HUES64 (cell line): Measurements from ENCODE around the gene WDR19.

Source experiments
- H3K27ac ChIP-seq: 2 replicates; pipeline ENCODE4 v1.7.0; 2013; ENCODE audit warnings: low read depth, low read length, inconsistent platforms
- H3K27me3 ChIP-seq: 2 replicates; pipeline ENCODE4 v1.6.1; 2013; ENCODE audit warnings: mild to moderate bottlenecking, low read length; ENCODE audit not compliant: insufficient read depth
- H3K36me3 ChIP-seq: 2 replicates; pipeline ENCODE4 v1.6.1; 2013; ENCODE audit warnings: mild to moderate bottlenecking, low read length; ENCODE audit not compliant: insufficient read depth
- H3K4me1 ChIP-seq: 2 replicates; pipeline ENCODE4 v1.6.1; 2013; ENCODE audit warnings: mild to moderate bottlenecking, low read length, moderate library complexity; ENCODE audit not compliant: insufficient read depth
- H3K4me3 ChIP-seq: 2 replicates; pipeline ENCODE4 v1.5.1; 2013; ENCODE audit warnings: mild to moderate bottlenecking, low read length, moderate library complexity
- H3K9ac ChIP-seq: 2 replicates; pipeline ENCODE4 v1.6.1; 2013; ENCODE audit warnings: mild to moderate bottlenecking, low read depth, low read length
- H3K9me3 ChIP-seq: 2 replicates; pipeline ENCODE4 v1.6.1; 2013; ENCODE audit warnings: low read depth, low read length; ENCODE audit not compliant: insufficient read depth
- WGBS: fragments of 150-250, 120-280 bp; methylation state at CpG from one replicate; pipeline ENCODE4 v1.1.7; 2013; ENCODE audit warnings: missing lambda C conversion rate; 5-methylcytosine and 5-hydroxymethylcytosine counted together

Gene WDR19

DNA sequence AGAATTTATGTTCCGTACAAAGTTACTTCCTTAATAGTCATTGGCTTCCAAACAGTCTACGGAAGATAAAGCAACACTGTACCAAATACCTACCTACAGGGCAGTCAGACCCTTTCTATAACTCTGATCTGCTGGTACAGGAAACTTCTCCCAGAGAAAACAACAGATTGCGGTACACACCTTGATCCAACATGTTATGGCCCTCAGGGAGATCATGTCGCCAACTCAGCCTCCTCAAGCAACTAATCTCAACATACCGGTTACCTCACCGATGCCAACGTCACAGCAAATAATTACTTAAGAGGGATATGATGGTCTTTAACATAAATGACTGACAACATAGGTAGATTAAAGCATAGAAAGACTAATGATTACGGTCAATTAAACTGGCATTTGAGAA lies 113.5 kb downstream of the WDR19 start:
- Histone ChIP-seq H3K36me3 (peaks cover 77% of the 10 kb centered on the region), H3K9me3 (no peaks in the 10 kb centered on the region), H3K9ac (no peak overlapping the region), H3K27me3 (no peaks in the 10 kb centered on the region), H3K27ac (no peak overlapping the region), H3K4me3 (no peak overlapping the region), H3K4me1 (no peaks in the 10 kb centered on the region)
- WGBS = 98% methylated on average over 8 of the region's 8 CpGs

DNA sequence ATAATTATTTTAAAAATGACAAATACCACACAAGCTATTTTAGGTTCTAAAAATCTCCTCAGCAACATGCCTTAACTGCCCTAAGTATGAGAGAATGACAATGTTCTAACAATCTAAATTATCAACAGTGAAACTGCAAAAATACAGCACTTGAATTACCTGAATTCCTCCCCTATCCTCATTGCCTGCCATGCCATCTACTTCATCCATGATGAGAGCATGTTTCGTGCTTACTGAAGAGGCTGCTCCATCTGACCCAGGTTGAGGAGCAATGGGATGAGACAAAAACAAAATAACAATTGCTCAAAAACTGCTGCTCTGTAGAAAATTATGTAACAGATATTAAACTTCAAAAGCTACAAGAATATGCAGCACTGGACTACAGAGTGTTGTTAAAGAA lies 120.6 kb downstream of the WDR19 start:
- H3K27me3 ChIP-seq = no peaks in the 10 kb centered on the region
- H3K9me3 ChIP-seq = no peaks in the 10 kb centered on the region
- H3K4me3 ChIP-seq = no peak overlapping the region
- no peak overlapping the region for H3K9ac ChIP-seq
- WGBS = 100% methylated on average over 1 of the region's 1 CpG
- H3K27ac ChIP-seq = no peak overlapping the region
- H3K4me1 ChIP-seq = no peaks in the 10 kb centered on the region
- peaks cover 86% of the 10 kb centered on the region for H3K36me3 ChIP-seq

DNA sequence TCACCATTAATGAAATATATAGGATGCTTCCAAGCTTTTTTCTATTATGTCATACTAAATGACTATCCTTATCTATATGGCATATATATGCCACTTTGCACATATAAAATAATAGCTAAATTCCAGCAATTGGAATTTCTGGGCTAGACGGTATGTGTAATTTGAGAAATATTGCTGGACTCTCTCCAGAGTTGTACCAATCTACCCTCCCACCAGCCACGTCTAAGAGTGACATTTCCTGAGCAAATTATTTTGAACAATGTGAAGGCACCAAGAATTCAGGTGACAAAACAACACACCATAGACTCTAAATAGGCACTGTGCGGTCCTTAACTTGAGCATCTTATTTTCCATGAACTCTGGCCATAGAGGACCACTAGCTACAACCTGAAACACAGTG lies 121.5 kb downstream of the WDR19 start:
- H3K9ac ChIP-seq = no peak overlapping the region
- H3K27ac ChIP-seq = no peak overlapping the region
- no peaks in the 10 kb centered on the region for H3K9me3 ChIP-seq
- no peak overlapping the region for H3K4me3 ChIP-seq
- H3K4me1 ChIP-seq = no peaks in the 10 kb centered on the region
- peaks cover 88% of the 10 kb centered on the region for H3K36me3 ChIP-seq
- no peaks in the 10 kb centered on the region for H3K27me3 ChIP-seq
- WGBS = 95% methylated on average over 3 of the region's 3 CpGs

DNA sequence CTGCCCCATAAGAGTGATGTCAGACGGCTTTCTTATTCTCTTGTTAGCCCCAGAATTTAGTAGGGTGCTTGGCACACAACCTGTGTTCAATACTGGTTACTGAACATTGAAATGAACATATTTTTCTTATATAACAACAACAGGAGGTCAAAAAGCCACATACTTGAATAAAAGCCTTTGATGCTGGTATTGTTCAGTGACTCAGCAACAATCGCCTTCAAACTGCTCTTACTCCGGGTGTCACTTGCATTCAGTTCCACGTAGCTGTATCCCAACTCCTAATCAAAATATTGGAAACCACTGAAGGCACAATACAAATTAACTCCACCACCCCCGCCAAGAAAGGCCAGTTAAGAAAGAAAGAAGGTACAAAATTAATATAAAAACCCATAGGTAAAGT lies 122.3 kb downstream of the WDR19 start:
- Histone ChIP-seq H3K4me1 (no peaks in the 10 kb centered on the region), H3K27me3 (no peaks in the 10 kb centered on the region), H3K4me3 (no peak overlapping the region), H3K36me3 (peaks cover 91% of the 10 kb centered on the region), H3K9ac (no peak overlapping the region), H3K9me3 (no peaks in the 10 kb centered on the region), H3K27ac (no peak overlapping the region)
- WGBS = 95% methylated on average over 4 of the region's 5 CpGs

DNA sequence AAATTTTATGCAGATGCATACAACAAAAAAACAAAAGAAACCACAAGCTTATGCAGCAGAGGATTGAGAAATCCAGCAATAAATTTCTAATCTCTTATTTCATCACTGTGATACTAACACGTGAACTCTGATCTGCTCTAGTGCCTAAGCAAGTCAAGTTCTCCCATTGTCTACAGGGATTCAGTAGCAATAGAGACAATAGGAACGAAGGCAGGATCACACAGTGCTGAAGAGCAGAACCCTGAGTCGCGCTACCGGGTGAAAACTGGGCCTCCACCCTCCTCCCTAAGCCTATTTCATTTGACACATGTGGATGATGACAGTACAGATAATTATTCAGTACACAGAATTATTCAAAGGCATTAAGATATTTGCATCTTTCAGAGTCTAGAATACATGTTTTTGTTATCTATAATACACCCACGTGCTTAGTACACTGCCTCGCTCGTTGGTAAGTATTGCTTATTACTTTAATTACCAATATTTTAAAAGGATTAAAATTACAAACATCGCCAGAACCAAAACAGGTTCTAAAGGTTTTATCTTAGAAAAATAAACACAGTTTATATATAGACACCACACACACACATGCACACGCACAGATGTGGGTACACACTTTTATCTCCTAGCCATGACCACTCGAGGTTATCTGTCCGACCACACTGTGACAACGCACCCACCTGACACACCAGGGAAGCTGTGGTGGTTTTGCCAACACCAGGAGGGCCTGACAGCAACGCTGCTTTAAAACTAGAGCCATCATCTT lies 123.8 kb downstream of the WDR19 start:
- no peak overlapping the region for H3K9ac ChIP-seq
- H3K27me3 ChIP-seq = no peaks in the 10 kb centered on the region
- no peaks in the 10 kb centered on the region for H3K9me3 ChIP-seq
- H3K4me1 ChIP-seq = no peaks in the 10 kb centered on the region
- H3K27ac ChIP-seq = no peak overlapping the region
- peaks cover 92% of the 10 kb centered on the region for H3K36me3 ChIP-seq
- no peak overlapping the region for H3K4me3 ChIP-seq
- 95% methylated on average over 11 of the region's 14 CpGs for WGBS

DNA sequence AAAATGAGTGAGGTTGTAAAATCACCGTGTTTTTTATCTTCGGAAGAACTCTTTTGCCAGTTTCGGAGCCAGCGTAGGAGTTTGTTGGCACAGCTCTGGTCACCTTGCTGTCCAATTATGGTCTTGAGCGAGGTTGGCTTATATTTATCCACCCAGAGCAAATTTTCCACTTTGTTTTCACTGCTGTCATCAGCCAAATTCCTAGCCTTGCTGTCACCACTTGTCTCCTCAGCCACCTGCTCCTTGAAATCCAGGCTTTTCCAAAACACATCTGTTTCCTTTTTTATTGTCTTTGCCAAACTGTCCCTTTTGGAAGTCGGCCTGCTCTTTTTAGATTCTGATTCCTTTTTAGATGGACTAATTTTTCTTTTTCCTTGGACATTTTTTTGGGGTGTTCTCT lies 126.3 kb downstream of the WDR19 start:
- WGBS = 98% methylated on average over 6 of the region's 6 CpGs
- Histone ChIP-seq H3K9me3 (no peaks in the 10 kb centered on the region), H3K4me1 (no peaks in the 10 kb centered on the region), H3K27ac (no peak overlapping the region), H3K9ac (no peak overlapping the region), H3K27me3 (no peaks in the 10 kb centered on the region), H3K36me3 (peaks cover 97% of the 10 kb centered on the region), H3K4me3 (no peak overlapping the region)

DNA sequence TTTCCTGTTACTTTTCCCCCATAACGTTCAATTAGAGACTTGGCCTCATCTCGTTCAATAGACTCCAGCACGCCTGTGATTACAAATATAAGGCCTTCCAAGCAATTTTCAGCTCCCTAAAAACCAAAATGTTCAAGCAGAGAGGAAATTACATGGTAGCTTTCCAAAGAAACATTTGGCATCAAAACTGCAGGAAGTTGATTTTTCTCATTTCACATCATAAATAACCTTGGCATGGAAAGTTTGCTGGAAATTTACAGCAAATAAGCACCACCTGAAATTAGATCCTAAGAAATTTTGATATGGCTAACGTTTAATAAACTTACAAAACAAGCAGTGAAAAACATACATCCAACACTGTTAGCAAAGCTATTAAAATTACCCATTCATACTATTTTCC lies 130.5 kb downstream of the WDR19 start:
- Histone ChIP-seq H3K4me1 (no peaks in the 10 kb centered on the region), H3K4me3 (no peak overlapping the region), H3K9ac (no peak overlapping the region), H3K9me3 (no peaks in the 10 kb centered on the region), H3K27me3 (no peaks in the 10 kb centered on the region), H3K27ac (no peak overlapping the region), H3K36me3 (peaks cover 93% of the 10 kb centered on the region)
- WGBS = 69% methylated on average over 4 of the region's 4 CpGs

DNA sequence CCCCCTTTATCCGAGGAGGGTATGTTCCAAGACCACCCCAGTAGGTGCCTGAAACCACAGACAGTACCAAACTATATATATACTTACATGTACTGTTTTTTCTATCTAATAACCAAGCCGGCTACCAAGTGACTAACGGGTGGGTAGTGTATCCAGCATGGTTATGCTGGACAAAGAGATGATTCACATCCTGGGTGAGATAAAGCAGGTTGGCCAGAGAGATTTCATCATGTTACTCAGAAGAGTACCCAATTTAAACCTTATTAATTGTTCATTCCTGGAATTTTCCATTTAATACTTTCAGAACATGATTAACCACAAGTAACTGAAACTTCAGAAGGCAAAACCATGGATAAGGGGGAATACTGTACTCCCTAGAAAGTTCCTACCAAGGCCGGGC lies 137.3 kb downstream of the WDR19 start:
- Histone ChIP-seq H3K27me3 (no peaks in the 10 kb centered on the region), H3K9me3 (no peaks in the 10 kb centered on the region), H3K9ac (no peak overlapping the region), H3K27ac (no peak overlapping the region), H3K4me3 (no peak overlapping the region), H3K4me1 (no peaks in the 10 kb centered on the region), H3K36me3 (peaks cover 82% of the 10 kb centered on the region)
- 98% methylated on average over 4 of the region's 4 CpGs for WGBS

DNA sequence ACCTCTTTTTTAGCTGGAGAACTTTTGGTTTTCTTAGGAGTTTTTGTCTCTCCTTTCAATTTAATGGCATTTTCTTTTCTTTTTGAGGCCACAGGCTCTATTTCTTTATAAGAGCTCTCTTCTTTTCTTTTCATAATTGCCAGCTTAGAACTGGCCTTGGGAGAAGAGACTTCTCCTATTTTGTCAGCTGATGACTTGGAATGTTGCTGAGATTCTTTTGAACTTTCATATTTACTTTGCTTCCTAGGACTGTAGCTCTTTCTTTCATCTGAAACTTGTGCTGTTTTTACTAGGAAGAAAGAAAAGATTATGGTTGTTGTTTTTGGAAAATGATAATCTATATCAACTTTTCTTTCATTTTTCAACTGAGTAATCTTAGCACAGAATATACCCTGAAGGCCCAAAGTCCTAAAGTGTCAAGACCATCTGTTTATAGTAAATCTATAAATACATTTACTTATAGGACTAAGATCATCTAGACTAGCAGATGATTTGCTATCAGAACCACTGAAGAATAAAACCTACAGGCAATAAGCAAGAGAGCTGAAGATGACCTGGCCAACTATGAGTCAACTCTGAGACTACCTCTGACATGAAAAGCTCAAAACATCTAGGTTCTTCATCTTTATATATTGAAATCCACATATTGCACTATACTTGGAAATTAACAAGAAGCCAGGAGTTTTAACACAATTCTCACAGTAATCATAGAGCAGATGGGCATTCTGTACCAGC lies 138.2 kb downstream of the WDR19 start:
- no peak overlapping the region for H3K9ac ChIP-seq
- H3K9me3 ChIP-seq = no peaks in the 10 kb centered on the region
- H3K4me3 ChIP-seq = no peak overlapping the region
- H3K36me3 ChIP-seq = peaks cover 82% of the 10 kb centered on the region
- H3K27ac ChIP-seq = no peak overlapping the region
- no peaks in the 10 kb centered on the region for H3K27me3 ChIP-seq
- no peaks in the 10 kb centered on the region for H3K4me1 ChIP-seq

DNA sequence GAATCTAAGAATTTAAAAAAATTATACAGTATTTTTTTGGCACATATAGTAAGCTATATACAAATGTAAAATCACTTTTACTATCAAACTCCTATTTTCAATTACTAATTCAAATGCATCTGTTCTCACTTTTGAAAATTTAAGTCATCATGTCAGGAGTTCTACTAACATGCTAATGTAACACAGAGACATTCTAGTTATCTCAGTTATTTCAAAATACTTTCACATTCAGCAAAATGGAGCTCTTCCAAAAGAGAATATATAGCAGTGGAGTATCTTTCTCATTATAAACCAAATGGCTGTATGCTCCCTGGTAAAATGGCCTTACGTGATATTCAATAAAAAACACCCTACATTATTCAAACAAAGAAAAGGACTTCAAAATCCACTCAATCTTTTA lies 141.5 kb downstream of the WDR19 start:
- no peaks in the 10 kb centered on the region for H3K4me1 ChIP-seq
- WGBS = 100% methylated on average over 1 of the region's 1 CpG
- no peaks in the 10 kb centered on the region for H3K9me3 ChIP-seq
- H3K36me3 ChIP-seq = peaks cover 87% of the 10 kb centered on the region
- H3K4me3 ChIP-seq = no peak overlapping the region
- no peak overlapping the region for H3K9ac ChIP-seq
- no peak overlapping the region for H3K27ac ChIP-seq
- no peaks in the 10 kb centered on the region for H3K27me3 ChIP-seq

DNA sequence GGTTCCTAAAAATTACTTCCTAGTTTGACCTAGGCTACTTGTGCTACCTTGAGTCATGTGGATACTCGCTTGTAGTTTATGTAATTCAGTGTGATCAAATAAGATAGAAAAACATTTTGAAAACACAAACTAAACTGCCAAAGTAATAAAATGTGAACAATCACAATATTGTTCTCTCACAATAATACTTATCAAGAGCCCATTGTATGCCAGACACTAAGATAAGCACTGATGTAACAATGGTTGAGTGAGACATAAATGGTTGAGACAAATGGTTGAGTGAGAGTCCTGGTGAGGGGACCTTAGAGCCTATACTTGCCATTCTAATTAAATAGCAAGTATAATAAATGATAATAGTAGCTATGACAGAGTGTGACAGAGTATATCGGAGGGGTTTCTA lies 142.1 kb downstream of the WDR19 start:
- Histone ChIP-seq H3K36me3 (peaks cover 81% of the 10 kb centered on the region), H3K27ac (no peak overlapping the region), H3K9ac (no peak overlapping the region), H3K4me3 (no peak overlapping the region), H3K4me1 (no peaks in the 10 kb centered on the region), H3K27me3 (no peaks in the 10 kb centered on the region), H3K9me3 (no peaks in the 10 kb centered on the region)
- 95% methylated on average over 1 of the region's 2 CpGs for WGBS
